H1 (cell line): ENCODE results near the gene PTPRJ. TPM values are rescaled to one million over a fixed set of nuclear protein-coding genes. Genes with fewer than 3 reads are reported as not detected.

Experiments
- CTCF ChIA-PET: fragments of 300-600 bp; sonication (Branson Sonifier 250); formaldehyde crosslinking; loops from one replicate; lab custom pipeline; 2021; ENCODE audit not compliant: partially characterized antibody; lab: Charles Lee
- POLR2A ChIA-PET: fragments of 300-600 bp; sonication (Branson Sonifier 250); formaldehyde crosslinking; loops from one replicate; lab custom pipeline; 2021; ENCODE audit warnings: inconsistent platforms; ENCODE audit not compliant: partially characterized antibody; lab: Charles Lee
- DNase-seq, 2 experiments: peaks; one replicate each; pipeline versions ENCODE4 v3.0.0 to v3.0.0-alpha.2; 2010 to 2022; ENCODE audit warnings: low spot score in 2 of 2, low read depth in 1 of 2, mixed read lengths in 1 of 2
- FAIRE-seq: peaks from 2 replicates; lab custom pipeline; 2011; peaks lifted over from hg19 to GRCh38; lab: Jason Lieb, UNC
- H2AFZ ChIP-seq: 2 replicates; pipeline ENCODE4 v1.8.1; 2012; ENCODE audit warnings: low read length, inconsistent platforms
- H2AK5ac ChIP-seq: 2 replicates; pipeline ENCODE4 v1.6.1; 2013; ENCODE audit warnings: low read depth, low read length
- H2BK120ac ChIP-seq: replicated peaks from 2 replicates; pipeline ENCODE3; 2013; ENCODE audit warnings: low read depth, low read length, inconsistent platforms
- H2BK12ac ChIP-seq: 2 replicates; pipeline ENCODE4 v1.6.1; 2013; ENCODE audit warnings: low read depth, low read length
- H2BK15ac ChIP-seq: 2 replicates; pipeline ENCODE4 v1.6.1; 2013; ENCODE audit warnings: low read length
- H2BK20ac ChIP-seq: 2 replicates; pipeline ENCODE4 v1.6.1; 2013; ENCODE audit warnings: low read length
- H2BK5ac ChIP-seq: 2 replicates; pipeline ENCODE4 v1.6.1; 2013; ENCODE audit warnings: low read depth, low read length
- H3K14ac ChIP-seq: 2 replicates; pipeline ENCODE4 v1.6.1; 2013; ENCODE audit warnings: inconsistent platforms; ENCODE audit not compliant: insufficient read length
- H3K18ac ChIP-seq: 2 replicates; pipeline ENCODE4 v1.6.1; 2013; ENCODE audit warnings: low read length; ENCODE audit errors: extremely low read depth
- H3K23ac ChIP-seq: 2 replicates; pipeline ENCODE4 v1.6.1; 2013; ENCODE audit warnings: inconsistent platforms; ENCODE audit not compliant: insufficient read length
- H3K23me2 ChIP-seq: 2 replicates; pipeline ENCODE4 v1.6.1; 2013; ENCODE audit warnings: low read depth, low read length
- H3K27ac ChIP-seq: 2 replicates; pipeline ENCODE4 v1.6.1; 2011; ENCODE audit warnings: low read depth, low read length, inconsistent platforms
- H3K27me3 ChIP-seq, 4 experiments: replicated peaks in 1 of 4; 1 replicate in 1 of 4; 2 replicates in 3 of 4; pipeline versions ENCODE4 v1.6.1 to v1.8.1; 2011 to 2013; ENCODE audit warnings: low read length in 3 of 4, mild to moderate bottlenecking in 3 of 4, inconsistent platforms in 2 of 4, mixed read lengths in 2 of 4, moderate library complexity in 1 of 4; ENCODE audit not compliant: control insufficient read depth in 3 of 4, insufficient read depth in 3 of 4; ENCODE audit errors: extremely low read depth in 1 of 4
- H3K36me3 ChIP-seq, 4 experiments: 2 replicates each; pipeline versions ENCODE4 v1.6.1 to v1.8.1; 2011 to 2013; ENCODE audit warnings: mild to moderate bottlenecking in 4 of 4, low read length in 3 of 4, moderate library complexity in 2 of 4, control low read depth in 1 of 4, inconsistent platforms in 1 of 4; ENCODE audit not compliant: insufficient read depth in 4 of 4, control insufficient read depth in 2 of 4
- H3K4ac ChIP-seq: replicated peaks from 2 replicates; pipeline ENCODE3; 2013; ENCODE audit warnings: low read length, low read depth, mixed read lengths, inconsistent platforms; ENCODE audit not compliant: insufficient read length
- H3K4me1 ChIP-seq, 4 experiments: replicated peaks in 1 of 4; 1 replicate in 1 of 4; 2 replicates in 3 of 4; pipeline versions ENCODE4 v1.6.1 to v1.8.1; 2011 to 2013; ENCODE audit warnings: low read length in 3 of 4, inconsistent platforms in 2 of 4, mixed read lengths in 1 of 4; ENCODE audit not compliant: insufficient read depth in 4 of 4, control insufficient read depth in 3 of 4
- H3K4me2 ChIP-seq, 2 experiments: 2 replicates each; pipeline versions ENCODE4 v1.6.1 to v1.8.1; 2011 to 2013; ENCODE audit warnings: low read depth in 2 of 2, low read length in 2 of 2, control low read depth in 1 of 2, inconsistent platforms in 1 of 2, mild to moderate bottlenecking in 1 of 2; ENCODE audit not compliant: insufficient read depth in 1 of 2
- H3K4me3 ChIP-seq, 4 experiments: fragments of 200-600, 300-600 bp in 1 of 4; sonication (generic), shearing (Covaris generic), sonication (Bioruptor Twin) in 1 of 4; 2 replicates each; pipeline versions ENCODE4 v1.5.1 to v1.8.1; 2011 to 2016; ENCODE audit warnings: low read length in 4 of 4, low read depth in 3 of 4, control low read depth in 2 of 4, inconsistent platforms in 2 of 4, mild to moderate bottlenecking in 2 of 4, mixed read lengths in 1 of 4, moderate library complexity in 1 of 4; ENCODE audit not compliant: insufficient read depth in 2 of 4; ENCODE audit errors: extremely low read depth in 1 of 4
- H3K56ac ChIP-seq: replicated peaks from 2 replicates; pipeline ENCODE3; 2013; ENCODE audit warnings: low read depth, mild to moderate bottlenecking, mixed read lengths, low read length, inconsistent platforms; ENCODE audit not compliant: insufficient read length
- H3K79me1 ChIP-seq: 2 replicates; pipeline ENCODE4 v1.6.1; 2013; ENCODE audit warnings: low read depth, low read length, control low read depth
- H3K79me2 ChIP-seq, 2 experiments: 2 replicates each; pipeline versions ENCODE4 v1.6.1 to v1.8.1; 2012 to 2013; ENCODE audit warnings: low read length in 2 of 2, mild to moderate bottlenecking in 2 of 2, inconsistent platforms in 1 of 2; ENCODE audit not compliant: insufficient read depth in 2 of 2, control insufficient read depth in 1 of 2
- H3K9ac ChIP-seq, 4 experiments: replicated peaks in 1 of 4; 1 replicate in 1 of 4; 2 replicates in 3 of 4; pipeline versions ENCODE4 v1.6.1 to v1.8.1; 2011 to 2013; ENCODE audit warnings: low read depth in 3 of 4, low read length in 3 of 4, control low read depth in 2 of 4, mild to moderate bottlenecking in 2 of 4, moderate library complexity in 2 of 4, inconsistent platforms in 1 of 4; ENCODE audit errors: extremely low read depth in 1 of 4
- H3K9me3 ChIP-seq, 2 experiments: 2 replicates each; pipeline versions ENCODE4 v1.6.1 to v1.8.1; 2012 to 2013; ENCODE audit warnings: mild to moderate bottlenecking in 2 of 2, moderate library complexity in 2 of 2, control low read depth in 1 of 2, inconsistent platforms in 1 of 2, low read depth in 1 of 2, low read length in 1 of 2, mixed read lengths in 1 of 2; ENCODE audit not compliant: insufficient read depth in 2 of 2
- H4K20me1 ChIP-seq, 2 experiments: replicated peaks in 1 of 2; 2 replicates each; pipeline versions ENCODE3 to v1.8.1; 2011 to 2013; ENCODE audit warnings: inconsistent platforms in 2 of 2, low read length in 2 of 2, mild to moderate bottlenecking in 1 of 2; ENCODE audit not compliant: insufficient read depth in 2 of 2, control insufficient read depth in 1 of 2
- H4K5ac ChIP-seq: 2 replicates; pipeline ENCODE4 v1.6.1; 2013; ENCODE audit warnings: low read length, low read depth, mixed read lengths, inconsistent platforms; ENCODE audit not compliant: insufficient read length
- H4K8ac ChIP-seq: 2 replicates; pipeline ENCODE4 v1.8.0; 2013; ENCODE audit warnings: mild to moderate bottlenecking, moderate library complexity, low read length, inconsistent platforms; ENCODE audit not compliant: insufficient read depth; ENCODE audit errors: extremely low read depth
- H4K91ac ChIP-seq: replicated peaks from 2 replicates; pipeline ENCODE3; 2013; ENCODE audit warnings: low read length, mixed read lengths, inconsistent platforms; ENCODE audit not compliant: insufficient read length
- EZH2 ChIP-seq: fragments of 200-600 bp; sonication (generic); IDR thresholded peaks from 2 replicates; pipeline ENCODE4 v1.7.1; 2012; ENCODE audit warnings: low read depth, mild to moderate bottlenecking, moderate library complexity, low read length, inconsistent platforms; ENCODE audit not compliant: severe bottlenecking
- KDM4A ChIP-seq: IDR thresholded peaks from one replicate; pipeline ENCODE4 v1.7.1; 2012; ENCODE audit warnings: low read depth, mild to moderate bottlenecking, moderate library complexity, low read length, inconsistent platforms; ENCODE audit not compliant: severe bottlenecking
- KDM5A ChIP-seq: fragments of 200-600 bp; IDR thresholded peaks from 2 replicates; pipeline ENCODE4 v1.7.1; 2012; ENCODE audit warnings: mild to moderate bottlenecking, low read length, inconsistent platforms, mixed read lengths
- MAFK ChIP-seq: IDR thresholded peaks from 2 replicates; pipeline ENCODE4 v1.6.1; 2012; ENCODE audit warnings: low read depth, mild to moderate bottlenecking, improper control_type of control experiment, low read length
- RAD21 ChIP-seq, 2 experiments: IDR thresholded peaks in 1 of 2; conservative IDR thresholded peaks in 1 of 2; 2 replicates each; pipeline ENCODE4 v1.6.1; 2011; ENCODE audit warnings: low read depth in 2 of 2, low read length in 2 of 2, improper control_type of control experiment in 1 of 2, inconsistent platforms in 1 of 2, mild to moderate bottlenecking in 1 of 2, moderate library complexity in 1 of 2
- SIX5 ChIP-seq: IDR thresholded peaks from 2 replicates; pipeline ENCODE4 v1.6.1; 2011; ENCODE audit warnings: mild to moderate bottlenecking, low read depth, low read length
- TEAD4 ChIP-seq: IDR thresholded peaks from 2 replicates; pipeline ENCODE4 v1.6.1; 2012; ENCODE audit warnings: low read depth, low read length, inconsistent platforms, mixed read lengths
- WGBS, 2 experiments: shearing (Covaris generic) in 1 of 2; methylation state at CpG; one replicate each; pipeline versions ENCODE4 v1.1.6 to v1.1.7; 2013 to 2015; ENCODE audit warnings: low lambda C conversion rate in 2 of 2, mixed read lengths in 2 of 2, inconsistent platforms in 1 of 2, low coverage in 1 of 2, missing lambda C conversion rate in 1 of 2; ENCODE audit not compliant: insufficient replicate concordance in 2 of 2, insufficient coverage in 1 of 2, insufficient read length in 1 of 2; ENCODE audit errors: extremely low coverage in 1 of 2, missing lambda C conversion rate in 1 of 2; 5-methylcytosine and 5-hydroxymethylcytosine counted together
- polyA plus RNA-seq, 7 experiments: library from polyadenylated mRNA; depleted of rRNA in 3 of 7; stranded (reverse) in 5 of 7; unstranded in 2 of 7; fragments of >200 nt in 5 of 7; fragments of 200-250 nt in 2 of 7; gene quantifications; 1 replicate in 5 of 7; 2 replicates in 1 of 7; 4 replicates in 1 of 7; pipeline versions ENCODE4 v1.2.1 to v1.2.3, GENCODE V29; 2011 to 2013; ENCODE audit warnings: missing spikeins in 2 of 7, mixed read lengths in 2 of 7
- total RNA-seq: library from RNA; stranded (reverse); fragmentation: NEBNext Ultra II Directional; extraction: Animal tissue kit (Norgen Biotek cat#: 25700); gene quantifications from 2 replicates; pipeline ENCODE4 v1.2.1, GENCODE V29; 2021
- TF ChIP-seq, protein P1 (sequence below): IDR thresholded peaks from 2 replicates; pipeline ENCODE4 v1.6.1; 2012; ENCODE audit warnings: low read length, inconsistent platforms

PTPRJ gene
- total and polyA plus RNA-seq, 2 of the 8 experiments (the other 6 are each of a cell fraction or from before 2014, with no cell fraction given), result 4.4 to 22.6 TPM

DNA sequence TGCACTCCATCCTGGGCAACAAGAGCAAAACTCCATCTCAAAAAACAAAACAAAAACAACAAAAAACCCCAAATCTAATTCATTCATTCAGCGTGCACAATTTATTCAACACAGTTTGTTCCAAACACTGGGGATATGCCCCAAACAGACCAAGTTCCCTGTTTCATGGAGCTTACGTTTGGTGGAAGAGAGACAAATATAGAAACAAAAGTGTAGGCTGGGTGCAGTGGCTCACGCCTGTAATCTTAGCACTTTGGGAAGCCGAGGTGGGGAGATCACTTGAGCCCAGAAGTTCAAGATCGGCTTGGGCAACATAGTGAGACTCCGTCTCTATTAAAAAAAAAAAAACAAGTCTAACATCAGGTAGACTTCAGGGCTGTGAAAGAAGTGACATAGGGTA lies 52.4 kb downstream of the PTPRJ start:
- Histone ChIP-seq H2BK20ac (no peak overlapping the region), H3K27me3 (no peaks in the 10 kb centered on the region), H3K27ac (no peak overlapping the region), H2BK12ac (no peak overlapping the region), H3K4ac (no peak overlapping the region), H2BK15ac (no peak overlapping the region), H2BK120ac (no peak overlapping the region), H3K4me2 (no peak overlapping the region; a peak in 1 of 4 replicates), H3K79me2 (peaks cover 0 to 10% of the 10 kb centered on the region in 2 experiments; a peak in 1 of 4 replicates), H4K91ac (no peak overlapping the region), H3K23ac (no peak overlapping the region), H3K9ac (no peak overlapping the region), H2BK5ac (no peak overlapping the region), H3K4me3 (no peak overlapping the region), H2AK5ac (no peak overlapping the region), H3K14ac (no peak overlapping the region), H4K5ac (no peak overlapping the region), H4K20me1 (peaks cover 0 to 6% of the 10 kb centered on the region in 2 experiments), H4K8ac (no peak overlapping the region), H3K9me3 (no peaks in the 10 kb centered on the region), H3K4me1 (peaks cover 4 to 16% (median 10%) of the 10 kb centered on the region in 4 experiments), H3K36me3 (no peaks in the 10 kb centered on the region), H3K23me2 (no peaks in the 10 kb centered on the region), H3K18ac (no peak overlapping the region), H3K79me1 (peaks cover 3% of the 10 kb centered on the region), H2AFZ (no peak overlapping the region), H3K56ac (no peak overlapping the region)
- CTCF ChIA-PET, result interaction anchor here (1.2 to 1.3 kb wide), 2 partner anchors 35 to 76 kb away, joined by 3 to 4 read pairs; no protein-coding TSS in a partner anchor
- no peak for DNase-seq
- TF ChIP-seq MAFK (no peak), KDM4A (no peak), KDM5A (no peak), EZH2 (no peak), SIX5 (no peak), TEAD4 (no peak), RAD21 (IDR thresholded peaks at IDR 0.05 in 1 of 2, conservative IDR thresholded peaks at IDR 0.05 in 1 of 2; ENCODE audit: low read depth in 2 of 2, low read length in 2 of 2) (no peak)
- TF ChIP-seq, protein P1, sequence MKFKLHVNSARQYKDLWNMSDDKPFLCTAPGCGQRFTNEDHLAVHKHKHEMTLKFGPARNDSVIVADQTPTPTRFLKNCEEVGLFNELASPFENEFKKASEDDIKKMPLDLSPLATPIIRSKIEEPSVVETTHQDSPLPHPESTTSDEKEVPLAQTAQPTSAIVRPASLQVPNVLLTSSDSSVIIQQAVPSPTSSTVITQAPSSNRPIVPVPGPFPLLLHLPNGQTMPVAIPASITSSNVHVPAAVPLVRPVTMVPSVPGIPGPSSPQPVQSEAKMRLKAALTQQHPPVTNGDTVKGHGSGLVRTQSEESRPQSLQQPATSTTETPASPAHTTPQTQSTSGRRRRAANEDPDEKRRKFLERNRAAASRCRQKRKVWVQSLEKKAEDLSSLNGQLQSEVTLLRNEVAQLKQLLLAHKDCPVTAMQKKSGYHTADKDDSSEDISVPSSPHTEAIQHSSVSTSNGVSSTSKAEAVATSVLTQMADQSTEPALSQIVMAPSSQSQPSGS, result no peak
- no peak for FAIRE-seq
- POLR2A ChIA-PET, result interaction anchor here (0.7 kb wide), 1 partner anchor 13 kb away, joined by 3 read pairs; no protein-coding TSS in a partner anchor
- 89% methylated on average over 6 of the region's 6 CpGs; no CpG with 5 or more reads in 1 of the 2 experiments for WGBS, 2 experiments
